Parathyroid adenoma (tissue), 2 donors: ENCODE results near the gene ENTREP1.

Source experiments
- H2AFZ ChIP-seq: fragments of 300-600 bp; sonication (generic); one replicate; pipeline ENCODE4 v1.7.0; 2017; ENCODE audit warnings: antibody characterized with exemption, mild to moderate bottlenecking
- H3K27ac ChIP-seq: fragments of 300-600 bp; sonication (generic); one replicate; pipeline ENCODE4 v1.7.0; 2017
- H3K27me3 ChIP-seq: fragments of 300-600 bp; sonication (generic); one replicate; pipeline ENCODE4 v1.7.0; 2017; ENCODE audit warnings: low read length; ENCODE audit not compliant: control insufficient read depth, insufficient read depth
- H3K36me3 ChIP-seq: fragments of 300-600 bp; sonication (generic); one replicate; pipeline ENCODE4 v1.7.0; 2017; ENCODE audit warnings: low read length; ENCODE audit not compliant: control insufficient read depth, insufficient read depth
- H3K4me1 ChIP-seq: fragments of 300-600 bp; sonication (generic); one replicate; pipeline ENCODE4 v1.7.0; 2017; ENCODE audit warnings: control low read depth
- H3K4me2 ChIP-seq: fragments of 300-600 bp; sonication (generic); one replicate; pipeline ENCODE4 v1.7.0; 2017; ENCODE audit warnings: low read length
- H3K4me3 ChIP-seq: fragments of 300-600 bp; sonication (generic); one replicate; pipeline ENCODE4 v1.7.0; 2017; ENCODE audit warnings: low read depth, low read length
- H3K79me2 ChIP-seq: fragments of 300-600 bp; sonication (generic); one replicate; pipeline ENCODE4 v1.7.0; 2017; ENCODE audit warnings: control low read depth
- H3K9ac ChIP-seq: fragments of 300-600 bp; sonication (generic); one replicate; pipeline ENCODE4 v1.7.0; 2017; ENCODE audit warnings: mild to moderate bottlenecking
- H3K9me3 ChIP-seq: fragments of 300-600 bp; sonication (generic); one replicate; pipeline ENCODE4 v1.7.0; 2017; ENCODE audit warnings: low read length; ENCODE audit not compliant: control insufficient read depth
- CTCF ChIP-seq: fragments of 300-600 bp; sonication (generic); IDR thresholded peaks from one replicate; pipeline ENCODE4 v1.7.0; 2017; ENCODE audit warnings: antibody characterized with exemption, mild to moderate bottlenecking
- donor health status: primary hyperparathyroidism.

The ENTREP1 gene

GRCh38 chr9:69380301-69380700 is 55.3 kb downstream of the ENTREP1 start:
- Histone ChIP-seq H3K9ac (no peak overlapping the region), H3K79me2 (no peaks in the 10 kb centered on the region), H3K4me2 (no peak overlapping the region), H3K4me1 (no peaks in the 10 kb centered on the region), H3K4me3 (no peak overlapping the region), H3K27me3 (no peaks in the 10 kb centered on the region), H3K9me3 (no peaks in the 10 kb centered on the region), H3K27ac (no peak overlapping the region), H2AFZ (no peak overlapping the region), H3K36me3 (no peaks in the 10 kb centered on the region)
- no peak for TF ChIP-seq CTCF

- no peaks in the 10 kb centered on the region for H3K9me3 ChIP-seq
- no peak overlapping the region for H3K4me3 ChIP-seq
- no peak for TF ChIP-seq CTCF
- H3K27me3 ChIP-seq: no peaks in the 10 kb centered on the region
- H3K36me3 ChIP-seq: no peaks in the 10 kb centered on the region
- no peaks in the 10 kb centered on the region for H3K4me1 ChIP-seq
- H2AFZ ChIP-seq: no peak overlapping the region
- H3K79me2 ChIP-seq: no peaks in the 10 kb centered on the region
- H3K9ac ChIP-seq: no peak overlapping the region
- no peak overlapping the region for H3K27ac ChIP-seq
- H3K4me2 ChIP-seq: no peak overlapping the region
These were observed 55.8 kb downstream of the ENTREP1 start for GRCh38 chr9:69380811-69381210.

GRCh38 chr9:69382135-69382534 is 57.1 kb downstream of the ENTREP1 start:
- Histone ChIP-seq H3K79me2 (no peaks in the 10 kb centered on the region), H3K4me3 (no peak overlapping the region), H3K9me3 (no peaks in the 10 kb centered on the region), H3K4me2 (no peak overlapping the region), H3K27me3 (no peaks in the 10 kb centered on the region), H3K27ac (no peak overlapping the region), H3K9ac (no peak overlapping the region), H3K36me3 (no peaks in the 10 kb centered on the region), H2AFZ (no peak overlapping the region), H3K4me1 (no peaks in the 10 kb centered on the region)
- no peak for TF ChIP-seq CTCF

DNA sequence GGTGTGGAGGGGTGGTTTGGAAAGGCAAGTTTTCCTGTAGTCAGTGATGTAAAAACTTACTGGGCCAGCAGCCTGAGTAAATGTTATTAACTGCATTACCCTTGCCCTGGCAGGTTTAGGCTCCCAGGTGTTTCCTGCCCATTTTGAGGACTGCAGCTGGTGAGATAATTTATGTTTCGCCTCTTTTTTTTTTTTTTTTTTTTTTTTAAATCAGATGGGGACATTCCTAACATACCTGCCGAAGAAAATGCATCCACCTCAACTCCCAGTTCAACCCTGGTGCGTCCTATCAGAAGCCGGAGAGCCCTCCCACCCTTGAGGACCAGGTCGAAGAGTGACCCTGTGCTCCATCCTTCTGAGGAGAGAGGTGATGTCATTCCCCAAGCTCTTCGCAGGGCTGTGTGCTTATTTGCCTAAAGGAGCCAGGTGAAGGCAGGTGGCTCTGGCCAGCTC is 60.6 kb downstream of the ENTREP1 start:
- Histone ChIP-seq H3K27me3 (no peaks in the 10 kb centered on the region), H3K79me2 (no peaks in the 10 kb centered on the region), H3K36me3 (no peaks in the 10 kb centered on the region), H3K4me1 (no peaks in the 10 kb centered on the region), H3K9ac (no peak overlapping the region), H3K27ac (no peak overlapping the region), H3K4me3 (no peak overlapping the region), H2AFZ (no peak overlapping the region), H3K9me3 (no peaks in the 10 kb centered on the region), H3K4me2 (no peak overlapping the region)
- no peak for TF ChIP-seq CTCF

DNA sequence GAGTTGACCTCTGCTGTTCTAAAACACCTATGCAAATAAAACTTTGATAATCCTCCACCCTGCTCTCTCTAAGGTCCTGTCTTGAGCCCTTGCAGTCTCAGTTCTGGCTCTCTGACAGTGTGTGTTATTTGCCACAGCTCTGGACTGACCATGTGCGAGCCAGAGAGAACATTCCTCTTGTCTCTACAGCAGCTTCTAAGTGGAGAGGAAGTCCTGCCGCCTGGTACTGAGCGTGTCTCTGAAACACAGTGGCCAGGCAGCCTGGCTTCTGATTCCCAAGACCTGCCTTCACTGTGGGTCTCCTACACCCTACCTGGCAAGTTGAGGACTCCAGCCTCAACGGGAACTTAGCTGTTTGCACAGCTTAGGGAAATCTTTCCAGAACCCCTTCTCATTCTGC is 61.6 kb downstream of the ENTREP1 start:
- H3K4me2 ChIP-seq: no peak overlapping the region
- H3K4me3 ChIP-seq: no peak overlapping the region
- no peaks in the 10 kb centered on the region for H3K4me1 ChIP-seq
- H3K9me3 ChIP-seq: no peaks in the 10 kb centered on the region
- no peaks in the 10 kb centered on the region for H3K79me2 ChIP-seq
- no peak overlapping the region for H3K9ac ChIP-seq
- no peaks in the 10 kb centered on the region for H3K27me3 ChIP-seq
- H3K27ac ChIP-seq: no peak overlapping the region
- H3K36me3 ChIP-seq: no peaks in the 10 kb centered on the region
- H2AFZ ChIP-seq: no peak overlapping the region
- TF ChIP-seq CTCF: no peak
